Lower leg skin (tissue), 4 donors: ENCODE data around the gene GAGE12J. TPM values are rescaled to one million over a fixed set of nuclear protein-coding genes. Genes with fewer than 3 reads are reported as not detected.
"Not testable (repeated sequence)": the region's sequence is repeated elsewhere in the genome, so short reads cannot be mapped to it uniquely, and the experiment has no call there.

Source experiments
- DNase-seq, 2 donors: peaks; one replicate each; pipeline ENCODE4 v3.0.0-alpha.2; 2019; ENCODE audit warnings: low spot score in 2 of 2
- H3K4me3 ChIP-seq: fragments of 200-600 bp; sonication (generic); 2 replicates; pipeline ENCODE4 v1.5.1; 2017; ENCODE audit warnings: mild to moderate bottlenecking, low read depth; ENCODE audit not compliant: poor library complexity, severe bottlenecking
- POLR2A ChIP-seq, 2 donors: fragments of 450-650 bp; IDR thresholded peaks; one replicate each; pipeline ENCODE4 v1.6.1; 2016 to 2017; ENCODE audit warnings: antibody characterized with exemption in 2 of 2, mild to moderate bottlenecking in 1 of 2, moderate library complexity in 1 of 2
- WGBS, 2 donors: methylation state at CpG; one replicate each; pipeline ENCODE4 v1.1.5; 2018; 5-methylcytosine and 5-hydroxymethylcytosine counted together
- intact Hi-C: fragments of 100-400 bp; cut with DNase I; formaldehyde crosslinking; loops from one replicate; pipeline ENCODE4 v1.15.0; 2023; ENCODE audit warnings: low total_unique reads
- total RNA-seq, 4 donors: library from RNA; depleted of rRNA; stranded (reverse); fragments of >200 nt; gene quantifications; one replicate each; pipeline ENCODE4 v1.1.0, GENCODE V29; 2016
- TF ChIP-seq, protein P1 (sequence below), 3 donors: fragments of 450-650 bp; IDR thresholded peaks; one replicate each; pipeline ENCODE4 v1.5.1; 2016; ENCODE audit warnings: antibody characterized with exemption in 3 of 3, mild to moderate bottlenecking in 3 of 3, moderate library complexity in 2 of 3

The GAGE12J gene, protein sequence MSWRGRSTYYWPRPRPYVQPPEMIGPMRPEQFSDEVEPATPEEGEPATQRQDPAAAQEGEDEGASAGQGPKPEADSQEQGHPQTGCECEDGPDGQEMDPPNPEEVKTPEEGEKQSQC
- total RNA-seq: not detected

DNA sequence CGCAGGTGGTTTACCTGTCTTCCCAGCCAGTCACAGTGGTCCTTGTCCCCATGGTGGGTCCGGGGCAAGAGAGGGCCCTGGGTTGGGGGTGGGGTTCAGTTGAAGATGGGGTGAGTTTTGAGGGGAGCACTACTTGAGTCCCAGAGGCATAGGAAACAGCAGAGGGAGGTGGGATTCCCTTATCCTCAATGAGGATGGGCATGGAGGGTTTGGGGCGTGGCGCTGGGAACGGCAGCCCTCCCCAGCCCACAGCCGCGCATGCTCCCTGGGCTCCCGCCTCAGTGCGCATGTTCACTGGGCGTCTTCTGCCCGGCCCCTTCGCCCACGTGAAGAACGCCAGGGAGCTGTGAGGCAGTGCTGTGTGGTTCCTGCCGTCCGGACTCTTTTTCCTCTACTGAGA lies at the start of gene GAGE12J:
Gene GAGE12J (plus strand): TSS at position 301 of the 400 bp plus-strand sequence. CDS start 1,157 bp downstream, outside the sequence.
- WGBS, 2 donors: 89% methylated on average over 1 of the region's 16 CpGs; no CpG with 5 or more reads in 1 of the 2 donors
- H3K4me3 ChIP-seq, DNase-seq, intact Hi-C loops: not testable (repeated sequence)

DNA sequence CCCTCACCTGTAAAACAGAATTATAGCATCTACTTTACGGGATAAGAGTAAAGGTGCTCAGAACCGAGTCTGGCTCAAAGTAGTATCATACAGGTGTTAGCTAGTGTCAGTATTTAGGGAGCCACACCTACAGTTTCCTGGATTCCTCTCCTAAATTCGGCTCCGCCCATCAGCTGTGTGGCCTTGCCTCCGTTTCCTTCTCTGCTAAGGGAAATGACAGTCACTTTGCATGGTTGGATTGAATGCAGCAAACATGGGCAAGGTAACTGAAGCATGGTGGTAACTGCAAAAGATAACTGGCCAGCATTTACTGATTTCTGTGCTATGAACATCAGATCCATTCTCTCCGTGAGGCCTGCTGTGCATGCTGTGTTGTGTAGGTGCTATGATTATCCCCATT lies 49.4 kb upstream of the GAGE12J start:
- DNase-seq: no peak
- H3K4me3 ChIP-seq: no peak overlapping the region
- WGBS, 2 donors: 43 to 45% methylated on average over 6 of the region's 6 CpGs

DNA sequence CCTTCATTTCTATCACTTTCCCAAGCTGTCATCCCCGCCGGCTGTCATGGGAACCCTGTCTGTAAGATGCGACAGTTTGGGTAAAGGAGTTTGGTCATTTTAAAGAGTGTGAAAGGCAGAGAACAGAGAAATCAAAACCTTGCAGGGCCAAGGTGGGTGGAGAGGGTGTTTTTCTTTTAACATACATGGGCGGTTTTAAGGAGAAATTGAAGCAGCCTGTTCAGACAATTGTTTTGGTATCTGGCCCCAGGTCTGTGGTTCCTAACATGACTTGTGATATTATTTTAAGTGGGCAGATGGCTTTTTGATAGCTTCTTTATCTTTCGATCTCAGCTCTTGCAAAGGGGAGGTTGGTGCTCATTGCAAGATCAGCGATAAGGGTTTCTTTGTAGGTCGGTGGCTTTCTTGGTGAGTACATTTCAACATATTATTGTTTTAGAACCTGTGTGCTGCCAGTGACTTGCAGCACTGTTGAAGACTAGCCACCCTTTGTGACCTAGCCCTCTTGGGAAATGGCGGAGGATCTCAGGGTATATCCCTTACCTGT lies 48.6 kb upstream of the GAGE12J start:
- WGBS, 2 donors: 79 to 80% methylated on average over 8 of the region's 8 CpGs
- H3K4me3 ChIP-seq: no peak overlapping the region
- no peak for DNase-seq
- intact Hi-C loops: no loop called here
- TF ChIP-seq POLR2A (IDR thresholded peaks at IDR 0.05): no peak
- TF ChIP-seq, protein P1, sequence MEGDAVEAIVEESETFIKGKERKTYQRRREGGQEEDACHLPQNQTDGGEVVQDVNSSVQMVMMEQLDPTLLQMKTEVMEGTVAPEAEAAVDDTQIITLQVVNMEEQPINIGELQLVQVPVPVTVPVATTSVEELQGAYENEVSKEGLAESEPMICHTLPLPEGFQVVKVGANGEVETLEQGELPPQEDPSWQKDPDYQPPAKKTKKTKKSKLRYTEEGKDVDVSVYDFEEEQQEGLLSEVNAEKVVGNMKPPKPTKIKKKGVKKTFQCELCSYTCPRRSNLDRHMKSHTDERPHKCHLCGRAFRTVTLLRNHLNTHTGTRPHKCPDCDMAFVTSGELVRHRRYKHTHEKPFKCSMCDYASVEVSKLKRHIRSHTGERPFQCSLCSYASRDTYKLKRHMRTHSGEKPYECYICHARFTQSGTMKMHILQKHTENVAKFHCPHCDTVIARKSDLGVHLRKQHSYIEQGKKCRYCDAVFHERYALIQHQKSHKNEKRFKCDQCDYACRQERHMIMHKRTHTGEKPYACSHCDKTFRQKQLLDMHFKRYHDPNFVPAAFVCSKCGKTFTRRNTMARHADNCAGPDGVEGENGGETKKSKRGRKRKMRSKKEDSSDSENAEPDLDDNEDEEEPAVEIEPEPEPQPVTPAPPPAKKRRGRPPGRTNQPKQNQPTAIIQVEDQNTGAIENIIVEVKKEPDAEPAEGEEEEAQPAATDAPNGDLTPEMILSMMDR (IDR thresholded peaks at IDR 0.05): no peak

More for the DNA sequence above, 49.4 kb upstream of the GAGE12J start:
- TF ChIP-seq, protein P1 (IDR thresholded peaks at IDR 0.05): no peak
- TF ChIP-seq POLR2A (IDR thresholded peaks at IDR 0.05): no peak
- intact Hi-C loops: no loop called here

DNA sequence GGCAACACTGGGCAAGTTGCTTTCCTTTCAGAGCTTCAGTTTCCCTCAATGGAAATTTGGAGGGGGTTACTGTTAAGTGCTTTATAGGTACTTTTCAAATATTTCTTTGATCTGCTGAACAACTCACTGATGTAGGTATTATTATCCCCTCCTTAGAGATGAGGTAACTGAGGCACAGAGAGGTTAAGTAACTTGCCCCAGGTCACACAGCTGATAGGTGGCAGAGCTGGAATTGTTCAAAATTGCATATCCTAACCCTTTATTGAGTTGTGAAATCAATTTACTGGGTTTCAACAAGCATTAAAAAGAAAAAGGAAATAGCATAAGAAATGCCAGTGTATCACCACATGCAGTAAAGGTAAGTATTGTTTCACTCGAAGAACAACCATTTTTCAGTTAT lies 45.6 kb upstream of the GAGE12J start:
- TF ChIP-seq, protein P1 (IDR thresholded peaks at IDR 0.05): no peak
- TF ChIP-seq POLR2A (IDR thresholded peaks at IDR 0.05): no peak

GRCh38 chrX:49276671-49277534 lies 44.9 kb upstream of the GAGE12J start:
- 55 to 66% methylated on average over 8 to 19 of the region's 19 CpGs for WGBS, 2 donors
- DNase-seq: peak in 1 of 2 donors; percentile 69
- H3K4me3 ChIP-seq: no peak overlapping the region
- TF ChIP-seq POLR2A (IDR thresholded peaks at IDR 0.05): no peak
- TF ChIP-seq, protein P1 (IDR thresholded peaks at IDR 0.05): no peak
- intact Hi-C loops: no loop called here

More for the DNA sequence above, 45.6 kb upstream of the GAGE12J start:
- no peak overlapping the region for H3K4me3 ChIP-seq
- DNase-seq: no peak
- 44 to 51% methylated on average over 1 of the region's 1 CpG for WGBS, 2 donors
- intact Hi-C loops: no loop called here

- 58 to 63% methylated on average over 3 of the region's 3 CpGs for WGBS, 2 donors
- no peak for DNase-seq
- TF ChIP-seq, protein P1 (IDR thresholded peaks at IDR 0.05): no peak
- no peak for TF ChIP-seq POLR2A (IDR thresholded peaks at IDR 0.05)
- intact Hi-C loops: no loop called here
- H3K4me3 ChIP-seq: no peak overlapping the region
Observed at GRCh38 chrX:49277535-49277830, 44.4 kb upstream of the GAGE12J start.
